Smooth muscle cell (in vitro differentiated cells): Measurements from ENCODE around the gene GOLGA6D. TPM values are rescaled to one million over a fixed set of nuclear protein-coding genes. Genes with fewer than 3 reads are reported as not detected.
A peak's percentile ranks its signal among the peaks of the same experiment; 100 is the strongest.
"Not testable (repeated sequence)": the region's sequence is repeated elsewhere in the genome, so short reads cannot be mapped to it uniquely, and the experiment has no call there.

Experiments used
- DNase-seq: peaks from one replicate; lab custom pipeline; 2025; ENCODE audit not compliant: unreplicated experiment; lab: John Stamatoyannopoulos, UW
- H2AFZ ChIP-seq: fragments of 200-600 bp; sonication (generic); 2 replicates; pipeline ENCODE4 v1.6.0; 2016; ENCODE audit warnings: antibody characterized with exemption, low read depth, mild to moderate bottlenecking
- H3F3A ChIP-seq: fragments of 200-600 bp; sonication (generic); 2 replicates; pipeline ENCODE4 v1.6.0; 2017; ENCODE audit warnings: antibody characterized with exemption, low read depth
- H3K27ac ChIP-seq: fragments of 200-600 bp; sonication (generic); 2 replicates; pipeline ENCODE4 v1.5.1; 2016; ENCODE audit warnings: low read depth, mild to moderate bottlenecking
- H3K27me3 ChIP-seq: fragments of 200-600 bp; sonication (generic); 2 replicates; pipeline ENCODE4 v1.6.1; 2016; ENCODE audit warnings: low read depth, mild to moderate bottlenecking
- H3K36me3 ChIP-seq: fragments of 200-600 bp; sonication (generic); 2 replicates; pipeline ENCODE4 v1.5.1; 2016; ENCODE audit warnings: low read depth
- H3K4me1 ChIP-seq: fragments of 200-600 bp; sonication (generic); 2 replicates; pipeline ENCODE4 v1.5.1; 2016; ENCODE audit warnings: low read depth
- H3K4me2 ChIP-seq: fragments of 200-600 bp; sonication (generic); 2 replicates; pipeline ENCODE4 v1.6.0; 2016; ENCODE audit warnings: mild to moderate bottlenecking
- H3K4me3 ChIP-seq: fragments of 200-600 bp; sonication (generic); 2 replicates; pipeline ENCODE4 v1.5.1; 2016; ENCODE audit warnings: mild to moderate bottlenecking
- H3K79me2 ChIP-seq: fragments of 200-600 bp; sonication (generic); 2 replicates; pipeline ENCODE4 v1.6.0; 2016; ENCODE audit warnings: low read depth, mild to moderate bottlenecking
- H3K9ac ChIP-seq: fragments of 200-600 bp; sonication (generic); 2 replicates; pipeline ENCODE4 v1.6.0; 2016; ENCODE audit warnings: low read depth
- H3K9me3 ChIP-seq: fragments of 200-600 bp; sonication (generic); replicated peaks from 2 replicates; pipeline ENCODE4 v1.5.1; 2016; ENCODE audit warnings: low read depth
- H4K20me1 ChIP-seq: fragments of 200-600 bp; sonication (generic); 2 replicates; pipeline ENCODE4 v1.6.0; 2016; ENCODE audit warnings: low read depth
- CTCF ChIP-seq: fragments of 200-600 bp; sonication (generic); IDR thresholded peaks from 2 replicates; pipeline ENCODE4 v1.5.1; 2017; ENCODE audit warnings: borderline replicate concordance, mild to moderate bottlenecking, antibody characterized with exemption; ENCODE audit not compliant: insufficient read depth, poor library complexity, severe bottlenecking
- WGBS: methylation state at CpG from one replicate; pipeline ENCODE4 v1.1.7; 2016; ENCODE audit warnings: low lambda C conversion rate; 5-methylcytosine and 5-hydroxymethylcytosine counted together
- polyA plus RNA-seq: library from polyadenylated mRNA; unstranded; fragments of >200 nt; fragmentation: Nextera tagmentation; extraction: Ambion mirVana; gene quantifications from 2 replicates; pipeline ENCODE4 v1.2.1, GENCODE V29; 2016
- total RNA-seq: library from RNA; depleted of rRNA; stranded (reverse); fragments of >200 nt; gene quantifications from 2 replicates; pipeline ENCODE4 v1.2.3, GENCODE V29; 2014

Gene GOLGA6D
- total and polyA plus RNA-seq, 2 experiments from 2014 or later: 0.22 TPM; not detected in 1

GRCh38 chr15:75299311-75299688 lies 16.7 kb downstream of the GOLGA6D start:
- TF ChIP-seq CTCF: peak; percentile 50
- H3F3A ChIP-seq, H3K9me3 ChIP-seq, H2AFZ ChIP-seq, H3K4me2 ChIP-seq, H3K27me3 ChIP-seq, H3K9ac ChIP-seq, H3K36me3 ChIP-seq, H3K27ac ChIP-seq, H3K4me3 ChIP-seq, H3K79me2 ChIP-seq, H3K4me1 ChIP-seq, DNase-seq, H4K20me1 ChIP-seq: not testable (repeated sequence)
- 23% methylated on average over 6 of the region's 6 CpGs for WGBS

- not testable (repeated sequence) for H2AFZ ChIP-seq, H3K9me3 ChIP-seq, H3K4me1 ChIP-seq, H3K4me3 ChIP-seq, H3F3A ChIP-seq, H3K4me2 ChIP-seq, H3K27ac ChIP-seq, H4K20me1 ChIP-seq, DNase-seq, H3K27me3 ChIP-seq, H3K9ac ChIP-seq, H3K36me3 ChIP-seq, H3K79me2 ChIP-seq
- 47% methylated on average over 4 of the region's 6 CpGs for WGBS
These were observed 17.4 kb downstream of the GOLGA6D start for GRCh38 chr15:75300026-75300425.

- H3K4me2 ChIP-seq: no peak overlapping the region
- H2AFZ ChIP-seq: no peak overlapping the region
- H3K4me3 ChIP-seq: no peak overlapping the region
- no peaks in the 10 kb centered on the region for H3K36me3 ChIP-seq
- H3K79me2 ChIP-seq: no peaks in the 10 kb centered on the region
- H4K20me1 ChIP-seq: no peaks in the 10 kb centered on the region
- 90% methylated on average over 9 of the region's 9 CpGs for WGBS
- H3K9ac ChIP-seq: no peak overlapping the region
- H3K27ac ChIP-seq: no peak overlapping the region
- no peak for TF ChIP-seq CTCF
- no peak for DNase-seq
- no peaks in the 10 kb centered on the region for H3K9me3 ChIP-seq
- H3K27me3 ChIP-seq: peaks cover 2% of the 10 kb centered on the region
- no peaks in the 10 kb centered on the region for H3F3A ChIP-seq
- H3K4me1 ChIP-seq: no peaks in the 10 kb centered on the region
These were observed 19.7 kb downstream of the GOLGA6D start for GRCh38 chr15:75302318-75302717.

- H2AFZ ChIP-seq, DNase-seq, H3K36me3 ChIP-seq, H4K20me1 ChIP-seq, H3K9ac ChIP-seq, H3K27me3 ChIP-seq, H3K27ac ChIP-seq, H3K4me2 ChIP-seq, H3K9me3 ChIP-seq, H3K79me2 ChIP-seq, H3K4me3 ChIP-seq, H3K4me1 ChIP-seq, H3F3A ChIP-seq: not testable (repeated sequence)
- 94% methylated on average over 4 of the region's 4 CpGs for WGBS
These were observed 20.1 kb downstream of the GOLGA6D start for GRCh38 chr15:75302753-75303152.

- peaks cover 31% of the 10 kb centered on the region for H3K27me3 ChIP-seq
- no peak overlapping the region for H3K27ac ChIP-seq
- H3F3A ChIP-seq: no peaks in the 10 kb centered on the region
- no peak for TF ChIP-seq CTCF
- no peak for DNase-seq
- H3K9me3 ChIP-seq: no peaks in the 10 kb centered on the region
- H3K9ac ChIP-seq: no peak overlapping the region
- WGBS: 61% methylated on average over 3 of the region's 3 CpGs
- no peaks in the 10 kb centered on the region for H3K36me3 ChIP-seq
- H2AFZ ChIP-seq: no peak overlapping the region
- H3K4me2 ChIP-seq: no peak overlapping the region
- H4K20me1 ChIP-seq: no peaks in the 10 kb centered on the region
- H3K4me3 ChIP-seq: no peak overlapping the region
- no peaks in the 10 kb centered on the region for H3K4me1 ChIP-seq
- no peaks in the 10 kb centered on the region for H3K79me2 ChIP-seq
These were observed 23.6 kb downstream of the GOLGA6D start for GRCh38 chr15:75306188-75306587.
